ENCODE results near the gene FNBP1. TPM values are rescaled to one million over a fixed set of nuclear protein-coding genes. Genes with fewer than 3 reads are reported as not detected.
"Not testable (repeated sequence)": the region's sequence is repeated elsewhere in the genome, so short reads cannot be mapped to it uniquely, and the experiment has no call there.

The FNBP1 gene
- total RNA-seq, 1 experiment from 2014 or later: 36.5 TPM

DNA sequence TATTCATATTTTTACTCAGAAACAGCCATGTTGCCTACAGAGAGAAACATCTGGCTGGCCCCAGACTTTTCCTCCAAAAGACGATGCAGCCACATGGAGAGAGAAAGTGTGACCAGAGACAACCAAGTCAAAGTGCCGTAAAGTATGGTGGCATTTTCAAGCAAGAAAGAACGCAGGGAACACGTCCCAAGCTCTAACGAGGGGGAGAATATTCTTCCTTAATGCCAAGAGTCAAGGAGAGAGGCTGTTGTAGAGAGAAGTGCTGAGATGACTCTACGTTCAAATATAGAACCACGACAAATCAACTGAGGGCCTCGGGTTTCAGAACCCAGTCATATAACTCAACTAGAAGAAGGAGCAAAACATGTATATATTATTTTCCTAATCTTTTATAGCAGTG, 55.9 kb downstream of the FNBP1 start:
- H3K18ac ChIP-seq (ENCODE audit: insufficient read length, low read depth, low read length): no peak overlapping the region
- no peak overlapping the region for H2BK20ac ChIP-seq (ENCODE audit: low read depth, low read length, poor library complexity, severe bottlenecking)
- H4K20me1 ChIP-seq (ENCODE audit: control insufficient read depth, insufficient read depth, insufficient read length): no peaks in the 10 kb centered on the region
- H3K4me3 Mint-ChIP-seq: no peak overlapping the region
- H3K4me1 Mint-ChIP-seq: peaks cover 8 to 16% of the 10 kb centered on the region in 2 experiments
- no peak overlapping the region for H3K14ac ChIP-seq (ENCODE audit: insufficient read depth, low read length)
- WGBS (ENCODE audit: extremely low coverage, insufficient read length, low lambda C conversion rate): no CpG with 5 or more reads among the region's 8 CpGs
- H3K27me3 ChIP-seq (ENCODE audit: insufficient read depth, low read length): no peaks in the 10 kb centered on the region
- no peak overlapping the region for H3K9ac ChIP-seq (ENCODE audit: extremely low read depth, insufficient read length, low read length)
- peak overlapping the region in 1 of 3 experiments; percentile 52; a peak in 1 of 7 replicates for H3K27ac Mint-ChIP-seq
- H3K4me2 ChIP-seq (ENCODE audit: insufficient read depth, insufficient read length, low read length): no peak overlapping the region
- H3K79me2 ChIP-seq (ENCODE audit: insufficient read depth, low read length): no peaks in the 10 kb centered on the region
- TF ChIP-seq, protein P1, sequence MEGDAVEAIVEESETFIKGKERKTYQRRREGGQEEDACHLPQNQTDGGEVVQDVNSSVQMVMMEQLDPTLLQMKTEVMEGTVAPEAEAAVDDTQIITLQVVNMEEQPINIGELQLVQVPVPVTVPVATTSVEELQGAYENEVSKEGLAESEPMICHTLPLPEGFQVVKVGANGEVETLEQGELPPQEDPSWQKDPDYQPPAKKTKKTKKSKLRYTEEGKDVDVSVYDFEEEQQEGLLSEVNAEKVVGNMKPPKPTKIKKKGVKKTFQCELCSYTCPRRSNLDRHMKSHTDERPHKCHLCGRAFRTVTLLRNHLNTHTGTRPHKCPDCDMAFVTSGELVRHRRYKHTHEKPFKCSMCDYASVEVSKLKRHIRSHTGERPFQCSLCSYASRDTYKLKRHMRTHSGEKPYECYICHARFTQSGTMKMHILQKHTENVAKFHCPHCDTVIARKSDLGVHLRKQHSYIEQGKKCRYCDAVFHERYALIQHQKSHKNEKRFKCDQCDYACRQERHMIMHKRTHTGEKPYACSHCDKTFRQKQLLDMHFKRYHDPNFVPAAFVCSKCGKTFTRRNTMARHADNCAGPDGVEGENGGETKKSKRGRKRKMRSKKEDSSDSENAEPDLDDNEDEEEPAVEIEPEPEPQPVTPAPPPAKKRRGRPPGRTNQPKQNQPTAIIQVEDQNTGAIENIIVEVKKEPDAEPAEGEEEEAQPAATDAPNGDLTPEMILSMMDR (conservative IDR thresholded peaks at IDR 0.05): no peak
- H3K4ac ChIP-seq (ENCODE audit: low read depth, low read length): no peak overlapping the region
- H3K23me2 ChIP-seq (ENCODE audit: insufficient read length, low read depth, low read length, poor library complexity, severe bottlenecking): no peaks in the 10 kb centered on the region
- no peaks in the 10 kb centered on the region for H3K9me3 ChIP-seq (ENCODE audit: control insufficient read depth, low read depth, low read length)
- H2AK5ac ChIP-seq (ENCODE audit: insufficient read length, low read length): no peak overlapping the region
- no peak overlapping the region for H2BK120ac ChIP-seq (ENCODE audit: low read depth, low read length, poor library complexity, severe bottlenecking)
- no peaks in the 10 kb centered on the region for H3K79me1 ChIP-seq (ENCODE audit: insufficient read depth, low read depth, low read length, poor library complexity, severe bottlenecking)
- no peaks in the 10 kb centered on the region; the same call in 1 of the 2 replicates for H3K27me3 Mint-ChIP-seq (ENCODE audit: low read depth)
- no peak overlapping the region for H4K8ac ChIP-seq (replicated peaks; ENCODE audit: insufficient read length, low read depth, low read length)
- H2BK5ac ChIP-seq (ENCODE audit: insufficient read length, low read length): no peak overlapping the region
- no peak overlapping the region for H4K91ac ChIP-seq (ENCODE audit: insufficient read length, low read depth, low read length)
- H3K27ac ChIP-seq (ENCODE audit: insufficient read length, low read depth, low read length): no peak overlapping the region
- peaks cover 5 to 7% (median 7%) of the 10 kb centered on the region in 3 experiments; a peak in 5 of 7 replicates for H3K36me3 Mint-ChIP-seq (ENCODE audit: insufficient read depth in 1 of 3, low read depth in 3 of 3)
- H2BK15ac ChIP-seq (ENCODE audit: low read depth, low read length): no peak overlapping the region
- no peak overlapping the region for H3T11ph ChIP-seq (ENCODE audit: low read length)
- DNase-seq: no peak
- no peak overlapping the region for H2AFZ ChIP-seq (ENCODE audit: low read length)
- H3K4me1 ChIP-seq (ENCODE audit: insufficient read depth, low read length): peaks cover 2% of the 10 kb centered on the region; the same call in 1 of the 2 replicates
- no peak overlapping the region for H4K5ac ChIP-seq (ENCODE audit: insufficient read length, low read depth, low read length)
- no peak overlapping the region for H2BK12ac ChIP-seq (ENCODE audit: insufficient read length, low read depth, low read length)
- no peak overlapping the region for H3K56ac ChIP-seq (ENCODE audit: insufficient read length, low read depth, low read length)
- no peaks in the 10 kb centered on the region for H3K9me3 Mint-ChIP-seq
- H3K23ac ChIP-seq (ENCODE audit: insufficient read length, low read depth, low read length): no peak overlapping the region

DNA sequence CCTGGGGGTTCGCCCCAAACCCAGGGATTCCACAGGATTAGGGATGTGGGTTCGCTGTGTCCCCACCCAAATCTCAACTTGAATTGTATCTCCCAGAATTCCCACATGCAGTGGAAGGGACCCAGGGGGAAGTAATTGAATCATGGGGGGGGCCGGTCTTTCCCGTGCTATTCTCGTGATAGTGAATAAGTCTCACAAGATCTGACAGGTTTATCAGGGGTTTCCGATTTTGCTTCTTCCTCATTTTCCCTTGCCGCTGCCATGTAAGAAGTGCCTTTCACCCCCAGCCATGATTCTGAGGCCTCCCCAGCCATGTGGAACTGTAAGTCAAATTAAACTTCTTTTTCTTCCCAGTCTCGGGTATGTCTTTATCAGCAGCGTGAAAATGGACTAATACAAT, 58.4 kb downstream of the FNBP1 start:
- no CpG with 5 or more reads among the region's 9 CpGs for WGBS (ENCODE audit: extremely low coverage, insufficient read length, low lambda C conversion rate)
- not testable (repeated sequence) for H3K9me3 ChIP-seq (ENCODE audit: control insufficient read depth, low read depth, low read length); H2AFZ ChIP-seq (ENCODE audit: low read length); H3K4me1 ChIP-seq (ENCODE audit: insufficient read depth, low read length); H3K79me2 ChIP-seq (ENCODE audit: insufficient read depth, low read length); H2BK120ac ChIP-seq (ENCODE audit: low read depth, low read length, poor library complexity, severe bottlenecking); H3K14ac ChIP-seq (ENCODE audit: insufficient read depth, low read length); H3K4me2 ChIP-seq (ENCODE audit: insufficient read depth, insufficient read length, low read length); H3K18ac ChIP-seq (ENCODE audit: insufficient read length, low read depth, low read length); H3K23ac ChIP-seq (ENCODE audit: insufficient read length, low read depth, low read length); H4K8ac ChIP-seq (replicated peaks; ENCODE audit: insufficient read length, low read depth, low read length); H3K23me2 ChIP-seq (ENCODE audit: insufficient read length, low read depth, low read length, poor library complexity, severe bottlenecking); H3K79me1 ChIP-seq (ENCODE audit: insufficient read depth, low read depth, low read length, poor library complexity, severe bottlenecking); H2AK5ac ChIP-seq (ENCODE audit: insufficient read length, low read length); H2BK15ac ChIP-seq (ENCODE audit: low read depth, low read length); H4K91ac ChIP-seq (ENCODE audit: insufficient read length, low read depth, low read length); H3K27ac ChIP-seq (ENCODE audit: insufficient read length, low read depth, low read length); H3T11ph ChIP-seq (ENCODE audit: low read length); H3K9me3 Mint-ChIP-seq; DNase-seq; H3K9ac ChIP-seq (ENCODE audit: extremely low read depth, insufficient read length, low read length); H3K56ac ChIP-seq (ENCODE audit: insufficient read length, low read depth, low read length); H4K5ac ChIP-seq (ENCODE audit: insufficient read length, low read depth, low read length); H2BK5ac ChIP-seq (ENCODE audit: insufficient read length, low read length); H3K4ac ChIP-seq (ENCODE audit: low read depth, low read length); H3K36me3 Mint-ChIP-seq (ENCODE audit: insufficient read depth in 1 of 3, low read depth in 3 of 3); H3K27me3 ChIP-seq (ENCODE audit: insufficient read depth, low read length); H2BK20ac ChIP-seq (ENCODE audit: low read depth, low read length, poor library complexity, severe bottlenecking); H3K27me3 Mint-ChIP-seq (ENCODE audit: low read depth); H4K20me1 ChIP-seq (ENCODE audit: control insufficient read depth, insufficient read depth, insufficient read length); H3K4me3 Mint-ChIP-seq; H2BK12ac ChIP-seq (ENCODE audit: insufficient read length, low read depth, low read length); H3K4me1 Mint-ChIP-seq
- H3K27ac Mint-ChIP-seq: peak overlapping the region; percentile 2 to 50 (median 4); a peak in 1 of 7 replicates
